ENCODE measurements around the gene KIF5A.
A peak's percentile ranks its signal among the peaks of the same experiment; 100 is the strongest.
"Not testable (repeated sequence)": the region's sequence is repeated elsewhere in the genome, so short reads cannot be mapped to it uniquely, and the experiment has no call there.

The KIF5A gene

DNA sequence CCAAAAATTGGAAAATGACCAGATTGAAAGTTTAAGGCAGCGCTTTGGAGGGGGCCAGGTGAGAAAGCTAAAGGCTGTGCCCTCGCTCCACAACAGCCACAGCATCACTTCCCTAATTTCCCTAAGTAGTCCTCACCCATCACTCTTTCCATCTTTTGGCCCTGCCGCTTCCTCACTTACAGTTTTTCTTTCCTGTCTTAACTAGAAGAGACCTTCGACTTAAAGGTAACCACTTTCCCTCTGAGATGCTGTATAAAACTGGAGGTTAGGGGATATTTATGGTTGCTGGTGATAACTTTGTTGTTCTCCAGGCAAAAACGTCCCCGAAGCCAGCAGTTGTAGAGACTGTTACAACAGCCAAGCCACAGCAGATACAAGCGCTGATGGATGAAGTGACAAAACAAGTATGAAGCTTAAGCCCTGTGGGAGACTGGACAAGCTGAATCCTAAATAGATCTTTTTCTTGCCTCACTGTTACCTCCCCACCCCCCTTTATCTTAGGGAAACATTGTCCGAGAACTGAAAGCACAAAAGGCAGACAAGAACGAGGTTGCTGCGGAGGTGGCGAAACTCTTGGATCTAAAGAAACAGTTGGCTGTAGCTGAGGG lies 33.8 kb upstream of the KIF5A start:
- no peak for ATAC-seq (ENCODE audit: low read depth)
- Mint-ChIP-seq H3K27ac (no peak overlapping the region), H3K36me3 (peaks cover 41% of the 10 kb centered on the region), H3K9me3 (no peaks in the 10 kb centered on the region), H3K4me3 (no peak overlapping the region), H3K4me1 (peaks cover 19% of the 10 kb centered on the region), H3K27me3 (no peaks in the 10 kb centered on the region)
- no peak for DNase-seq (ENCODE audit: low spot score in 2 of 2)

DNA sequence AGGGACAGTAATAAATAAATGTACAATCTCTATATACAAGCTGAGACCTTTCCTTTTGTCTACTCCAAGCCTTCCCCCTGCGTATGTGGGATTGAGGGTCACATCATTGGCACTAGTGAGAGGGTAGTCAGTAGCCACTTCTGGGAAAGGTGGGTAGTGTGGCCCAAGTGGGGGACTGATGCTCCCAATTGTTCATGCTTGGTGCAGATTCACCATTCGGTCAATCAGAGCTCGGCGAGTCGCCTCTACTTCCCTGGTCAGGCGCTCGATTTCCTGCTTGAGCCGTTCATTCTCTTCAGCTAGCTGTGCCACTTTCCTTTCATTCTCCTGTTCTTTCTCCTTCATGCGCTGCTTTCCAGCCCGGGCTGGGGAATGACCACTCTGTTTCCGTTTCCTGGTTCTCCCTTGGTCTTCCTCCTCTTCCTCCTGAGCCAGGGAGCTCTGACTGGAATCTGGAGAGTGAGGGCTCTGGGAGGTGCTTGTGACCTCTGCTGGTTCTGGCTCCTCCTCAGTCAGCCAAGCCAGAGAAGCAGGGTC lies 33.2 kb upstream of the KIF5A start:
- H3K27me3 Mint-ChIP-seq = no peaks in the 10 kb centered on the region
- H3K4me1 Mint-ChIP-seq = peaks cover 22% of the 10 kb centered on the region
- H3K4me3 Mint-ChIP-seq = no peak overlapping the region
- H3K9me3 Mint-ChIP-seq = no peaks in the 10 kb centered on the region
- DNase-seq (ENCODE audit: low spot score in 2 of 2) (no peak), ATAC-seq (ENCODE audit: low read depth) (no peak)
- peaks cover 41% of the 10 kb centered on the region for H3K36me3 Mint-ChIP-seq
- peak overlapping the region; percentile 83 for H3K27ac Mint-ChIP-seq

DNA sequence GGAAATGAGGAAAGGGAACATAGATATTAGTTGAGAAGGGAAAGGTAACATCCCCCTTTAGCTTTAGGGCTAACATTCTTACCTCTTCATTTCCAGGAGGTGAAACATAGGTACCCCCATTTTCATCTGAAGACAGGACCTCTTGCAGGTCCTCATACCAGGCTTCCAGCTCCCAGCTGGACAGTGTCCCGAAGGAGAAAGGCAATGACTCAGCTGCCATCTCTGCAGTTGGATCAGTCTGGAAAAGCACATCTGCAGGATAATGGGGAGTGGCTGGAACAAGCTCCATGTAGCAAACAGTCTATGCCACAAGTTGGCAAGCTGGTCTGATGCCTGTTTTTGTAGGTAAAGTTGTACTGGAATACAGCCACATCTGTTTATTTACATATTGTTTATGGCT lies 32.7 kb upstream of the KIF5A start:
- no peak for DNase-seq (ENCODE audit: low spot score in 2 of 2)
- Mint-ChIP-seq H3K36me3 (peaks cover 37% of the 10 kb centered on the region), H3K9me3 (no peaks in the 10 kb centered on the region), H3K4me3 (no peak overlapping the region), H3K4me1 (peaks cover 25% of the 10 kb centered on the region), H3K27me3 (no peaks in the 10 kb centered on the region), H3K27ac (peak overlapping the region; percentile 83)
- no peak for ATAC-seq (ENCODE audit: low read depth)

DNA sequence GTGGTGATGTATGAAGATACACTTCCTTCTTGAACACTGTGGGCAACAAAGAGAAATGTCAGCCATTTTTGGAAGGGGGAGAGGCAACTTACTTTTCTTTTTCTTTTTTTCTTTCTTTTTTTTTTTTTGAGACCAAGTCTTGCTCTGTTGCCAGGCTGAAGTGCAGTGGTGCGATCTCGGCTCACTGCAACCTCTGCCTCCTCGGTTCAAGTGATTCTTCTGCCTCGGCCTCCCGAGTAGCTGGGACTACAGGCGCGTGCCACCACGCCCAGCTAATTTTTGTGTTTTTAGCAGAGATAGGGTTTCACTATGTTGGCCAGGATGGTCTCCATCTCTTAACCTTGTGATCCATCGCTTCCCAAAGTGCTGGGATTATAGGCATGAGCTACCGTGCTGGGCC lies 32.1 kb upstream of the KIF5A start:
- DNase-seq (ENCODE audit: low spot score in 2 of 2); H3K9me3 Mint-ChIP-seq; H3K27me3 Mint-ChIP-seq; ATAC-seq (ENCODE audit: low read depth); H3K4me3 Mint-ChIP-seq: not testable (repeated sequence)
- Mint-ChIP-seq H3K27ac (peak overlapping the region; percentile 83), H3K36me3 (peaks cover 33% of the 10 kb centered on the region), H3K4me1 (peaks cover 25% of the 10 kb centered on the region)

DNA sequence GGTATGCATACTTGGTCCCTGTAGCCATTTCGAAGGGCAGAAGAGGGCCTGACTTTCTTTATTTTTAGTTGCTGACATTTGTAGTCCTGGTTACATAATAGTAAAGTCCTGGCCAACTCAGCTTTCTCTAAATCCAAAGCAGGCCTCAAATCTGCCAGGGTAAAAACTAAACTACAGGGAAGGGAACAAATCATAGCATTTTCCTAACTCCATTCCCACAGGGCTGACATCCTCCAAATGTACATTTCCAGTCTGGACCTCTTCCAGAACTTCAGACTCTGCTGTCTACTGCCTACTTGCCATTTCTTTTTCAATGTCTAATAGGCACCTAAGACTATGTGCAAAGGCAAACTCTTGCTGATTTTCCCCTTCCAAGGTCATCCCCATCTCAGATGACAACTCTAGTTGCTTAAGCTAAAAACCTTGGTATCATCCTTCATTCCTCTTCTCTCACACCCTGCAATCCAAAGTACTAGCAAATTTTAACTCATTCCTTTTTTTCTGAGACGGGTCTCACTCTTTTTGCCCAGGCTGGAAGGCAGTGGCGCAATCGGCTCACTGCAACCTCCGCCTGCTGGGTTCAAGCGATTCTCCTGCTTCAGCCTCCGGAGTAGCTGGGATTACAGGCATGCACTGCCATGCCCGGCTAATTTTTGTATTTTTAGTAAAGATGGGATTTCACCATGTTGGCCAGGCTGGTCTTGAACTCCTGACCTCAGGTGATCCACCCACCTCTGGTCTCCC lies 31.5 kb upstream of the KIF5A start:
- Mint-ChIP-seq H3K27me3 (no peaks in the 10 kb centered on the region), H3K36me3 (peaks cover 26% of the 10 kb centered on the region), H3K4me3 (peak overlapping the region; percentile 97), H3K27ac (peak overlapping the region; percentile 83), H3K4me1 (peaks cover 28% of the 10 kb centered on the region), H3K9me3 (no peaks in the 10 kb centered on the region)
- DNase-seq (ENCODE audit: low spot score in 2 of 2) (no peak), ATAC-seq (ENCODE audit: low read depth) (no peak)

DNA sequence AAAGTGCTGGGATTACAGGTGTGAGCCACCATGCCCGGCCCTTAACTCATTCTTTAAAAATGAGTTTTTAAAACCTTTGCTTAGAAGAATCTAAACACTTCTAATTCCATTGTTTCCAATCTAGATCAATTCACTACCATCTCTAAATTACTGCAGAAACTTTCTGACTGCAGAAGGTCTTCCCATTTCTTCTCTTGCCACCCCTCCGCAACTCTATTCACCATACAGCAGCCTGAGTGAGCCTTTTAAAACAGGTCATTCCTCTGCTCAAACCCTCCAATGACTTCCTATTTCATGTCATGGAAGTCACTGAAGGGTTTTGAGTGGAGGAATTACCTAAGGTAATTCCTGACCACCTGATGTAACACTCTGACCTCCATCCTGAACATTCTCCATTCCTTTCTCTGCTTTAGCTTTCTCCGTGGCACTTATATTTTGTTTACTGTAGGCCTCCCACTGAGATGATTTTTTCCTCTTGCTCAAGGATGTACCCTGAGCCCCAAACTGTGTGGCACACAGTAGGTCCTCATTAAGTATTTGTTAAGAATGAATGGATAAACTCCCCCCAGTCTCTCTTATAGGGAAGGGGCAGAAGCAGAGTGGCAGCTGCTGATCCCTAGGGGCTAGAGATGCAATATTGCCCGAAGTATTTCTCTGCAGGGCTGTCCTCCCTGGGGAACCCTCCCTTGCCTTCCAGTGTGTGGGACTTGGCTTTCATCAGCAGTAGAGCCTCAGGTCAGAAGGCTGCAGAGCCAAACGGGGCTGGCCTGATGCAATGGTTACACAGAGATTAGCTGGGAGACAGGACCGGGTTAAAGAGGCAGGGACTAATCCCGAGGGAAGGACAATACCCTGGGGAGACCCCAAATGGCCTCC lies 30.7 kb upstream of the KIF5A start:
- Mint-ChIP-seq H3K4me3 (peak overlapping the region; percentile 97), H3K9me3 (no peaks in the 10 kb centered on the region), H3K4me1 (peaks cover 35% of the 10 kb centered on the region), H3K27ac (peak overlapping the region; percentile 99), H3K27me3 (no peaks in the 10 kb centered on the region), H3K36me3 (peaks cover 24% of the 10 kb centered on the region)
- no peak for ATAC-seq (ENCODE audit: low read depth)
- peak in 1 of 2 donors; percentile 29 for DNase-seq (ENCODE audit: low spot score in 2 of 2)

DNA sequence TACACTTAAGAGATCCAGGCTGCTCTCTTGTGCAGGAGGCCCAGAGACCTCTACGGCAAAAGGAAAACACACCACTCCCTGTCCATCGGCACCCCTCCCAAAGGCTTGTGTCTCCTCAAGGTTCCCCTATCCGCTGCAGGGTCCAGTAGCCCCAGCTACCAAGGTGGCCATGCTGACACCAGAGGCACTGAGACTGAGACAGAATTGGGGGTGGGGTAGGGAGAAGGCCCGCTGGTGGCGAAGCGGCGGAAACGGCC lies 30.1 kb upstream of the KIF5A start:
- peaks cover 39% of the 10 kb centered on the region for H3K4me1 Mint-ChIP-seq
- H3K36me3 Mint-ChIP-seq = peaks cover 24% of the 10 kb centered on the region
- H3K27me3 Mint-ChIP-seq = no peaks in the 10 kb centered on the region
- H3K27ac Mint-ChIP-seq = peak overlapping the region; percentile 99
- DNase-seq (ENCODE audit: low spot score in 2 of 2) (peak in 1 of 2 donors; percentile 29), ATAC-seq (ENCODE audit: low read depth) (no peak)
- H3K9me3 Mint-ChIP-seq = no peaks in the 10 kb centered on the region
- H3K4me3 Mint-ChIP-seq = peak overlapping the region; percentile 97

DNA sequence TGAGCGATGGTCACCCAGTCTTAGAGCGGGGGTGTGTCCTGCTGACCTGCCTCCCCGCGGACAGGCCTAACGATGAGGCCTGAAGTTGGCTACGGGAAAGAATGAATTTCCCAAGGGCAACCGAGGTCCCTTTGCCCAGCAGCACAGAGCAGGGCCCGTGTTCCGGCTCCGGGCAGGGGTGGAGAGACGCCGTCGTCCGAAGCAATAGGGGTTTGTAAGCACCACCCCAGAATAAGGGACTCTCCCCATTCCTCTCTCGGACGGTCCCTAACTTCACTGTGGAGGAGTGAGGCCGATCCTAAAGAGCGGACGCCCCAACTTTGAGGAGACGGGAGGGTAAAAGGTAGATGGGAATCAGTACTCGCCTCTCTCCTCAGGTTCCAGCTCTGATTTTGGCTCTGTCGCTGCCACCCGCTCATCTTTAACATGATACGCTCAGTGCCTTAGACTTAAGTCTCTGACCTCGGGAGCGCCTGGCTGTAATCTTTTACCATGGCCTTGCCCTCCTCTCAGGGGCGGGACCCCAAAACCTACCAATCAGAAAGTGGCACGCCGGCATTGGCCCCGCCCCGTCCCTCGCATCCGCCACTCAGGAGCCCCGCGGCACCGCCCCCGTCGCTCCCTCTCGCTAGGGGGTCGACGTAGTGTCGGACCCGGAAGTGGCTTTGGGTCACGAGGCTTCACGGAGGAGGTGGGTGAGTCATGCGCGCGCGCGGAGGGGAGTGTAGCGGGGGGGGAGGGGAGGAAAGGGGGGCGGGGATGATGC lies 29.6 kb upstream of the KIF5A start, which contains the start of gene DDIT3:
Gene DDIT3 (minus strand): TSS at position 462 of the 766 bp plus-strand sequence. CDS start 3,108 bp downstream, outside the sequence.
- H3K36me3 Mint-ChIP-seq = peaks cover 23% of the 10 kb centered on the region
- H3K4me1 Mint-ChIP-seq = peaks cover 42% of the 10 kb centered on the region

DNA sequence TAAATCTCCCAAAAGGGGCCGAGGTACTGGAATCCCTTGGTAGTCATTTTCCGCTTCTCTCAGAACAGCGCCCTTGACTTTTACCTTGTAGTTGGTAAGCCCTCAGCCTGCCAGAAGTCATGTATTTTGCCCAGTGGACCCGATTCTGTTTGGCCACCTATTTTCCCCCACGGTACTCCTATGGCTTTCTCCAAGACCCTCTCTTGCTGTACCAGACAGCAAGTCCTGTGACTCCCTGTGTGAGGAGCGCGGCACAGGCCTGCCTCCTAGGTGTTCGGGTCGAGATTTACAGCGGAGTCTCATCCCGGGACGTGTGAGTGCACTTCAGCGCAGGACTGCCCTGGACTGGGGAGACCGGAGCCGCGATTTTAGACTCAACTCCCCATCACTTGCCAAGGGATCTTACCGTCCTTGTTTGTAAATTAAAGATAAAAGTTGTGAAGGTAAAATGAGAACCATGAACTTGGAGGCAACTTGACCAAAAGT lies 28.3 kb upstream of the KIF5A start:
- peak overlapping the region; percentile 99 for H3K27ac Mint-ChIP-seq
- peak overlapping the region; percentile 97 for H3K4me3 Mint-ChIP-seq
- H3K36me3 Mint-ChIP-seq = peaks cover 16% of the 10 kb centered on the region
- no peaks in the 10 kb centered on the region for H3K9me3 Mint-ChIP-seq
- ATAC-seq (ENCODE audit: low read depth) = no peak
- peaks cover 46% of the 10 kb centered on the region for H3K4me1 Mint-ChIP-seq
- H3K27me3 Mint-ChIP-seq = no peaks in the 10 kb centered on the region
- DNase-seq (ENCODE audit: low spot score in 2 of 2) = peak in 1 of 2 donors; percentile 40

More for the DNA sequence above, 29.6 kb upstream of the KIF5A start, which contains the start of gene DDIT3:
- H3K27ac Mint-ChIP-seq = peak within 1 kb of the TSS; percentile 99
- no peaks in the 10 kb centered on the region for H3K27me3 Mint-ChIP-seq
- peak within 1 kb of the TSS; percentile 97 for H3K4me3 Mint-ChIP-seq
- peak; percentile 97 to 99 for DNase-seq (ENCODE audit: low spot score in 2 of 2)
- ATAC-seq (ENCODE audit: low read depth) = peak; percentile 73
- H3K9me3 Mint-ChIP-seq = no peaks in the 10 kb centered on the region

DNA sequence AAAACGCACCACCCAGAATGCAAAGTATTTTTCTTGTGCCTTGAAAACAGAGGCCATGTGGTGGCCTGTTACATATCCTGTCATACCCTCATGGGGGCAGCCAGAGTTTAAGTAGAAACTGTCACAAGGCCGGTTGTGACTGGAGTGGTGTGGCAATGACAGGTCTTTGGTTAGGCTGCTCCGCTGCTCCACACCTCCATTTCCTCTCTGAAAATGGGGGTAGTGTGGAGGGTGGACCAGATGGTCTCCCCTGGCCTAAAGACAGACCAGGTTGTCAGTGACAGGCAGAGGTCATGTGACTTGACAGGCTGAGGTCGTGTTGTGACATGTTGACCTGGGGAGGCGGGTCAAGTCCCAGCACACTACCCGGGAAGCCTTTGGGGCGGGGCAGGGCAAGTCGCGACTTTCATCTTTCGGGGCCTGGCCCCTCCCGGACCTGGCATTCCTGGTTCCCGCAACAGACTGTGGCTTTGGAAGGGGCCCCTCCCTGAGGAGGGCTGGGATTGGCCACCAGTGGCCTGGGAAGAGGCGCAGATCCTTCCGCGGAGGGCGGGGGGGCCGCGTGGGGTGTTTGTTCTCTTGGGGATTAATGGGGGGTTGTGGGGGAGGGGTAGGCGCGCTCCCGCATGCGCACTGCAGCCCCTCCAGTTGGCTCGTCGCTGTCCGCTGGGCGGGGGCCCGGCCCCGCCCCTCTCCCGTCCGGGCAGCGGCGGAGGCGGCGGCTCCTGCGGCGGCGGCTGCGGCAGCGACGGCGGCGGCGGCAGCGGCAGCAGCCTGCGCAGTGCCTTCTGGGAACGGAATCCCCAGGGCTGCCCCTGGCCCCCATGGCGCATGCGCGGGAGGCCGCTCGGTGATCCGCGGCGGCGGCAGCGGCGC lies 27.6 kb upstream of the KIF5A start, which contains the start of gene MBD6:
Gene MBD6 (plus strand): TSS at position 814 of the 876 bp plus-strand sequence. CDS start 1,480 bp downstream, outside the sequence.
- peaks cover 48% of the 10 kb centered on the region for H3K4me1 Mint-ChIP-seq
- peaks cover 11% of the 10 kb centered on the region for H3K36me3 Mint-ChIP-seq
- H3K27ac Mint-ChIP-seq = peak within 1 kb of the TSS; percentile 99

DNA sequence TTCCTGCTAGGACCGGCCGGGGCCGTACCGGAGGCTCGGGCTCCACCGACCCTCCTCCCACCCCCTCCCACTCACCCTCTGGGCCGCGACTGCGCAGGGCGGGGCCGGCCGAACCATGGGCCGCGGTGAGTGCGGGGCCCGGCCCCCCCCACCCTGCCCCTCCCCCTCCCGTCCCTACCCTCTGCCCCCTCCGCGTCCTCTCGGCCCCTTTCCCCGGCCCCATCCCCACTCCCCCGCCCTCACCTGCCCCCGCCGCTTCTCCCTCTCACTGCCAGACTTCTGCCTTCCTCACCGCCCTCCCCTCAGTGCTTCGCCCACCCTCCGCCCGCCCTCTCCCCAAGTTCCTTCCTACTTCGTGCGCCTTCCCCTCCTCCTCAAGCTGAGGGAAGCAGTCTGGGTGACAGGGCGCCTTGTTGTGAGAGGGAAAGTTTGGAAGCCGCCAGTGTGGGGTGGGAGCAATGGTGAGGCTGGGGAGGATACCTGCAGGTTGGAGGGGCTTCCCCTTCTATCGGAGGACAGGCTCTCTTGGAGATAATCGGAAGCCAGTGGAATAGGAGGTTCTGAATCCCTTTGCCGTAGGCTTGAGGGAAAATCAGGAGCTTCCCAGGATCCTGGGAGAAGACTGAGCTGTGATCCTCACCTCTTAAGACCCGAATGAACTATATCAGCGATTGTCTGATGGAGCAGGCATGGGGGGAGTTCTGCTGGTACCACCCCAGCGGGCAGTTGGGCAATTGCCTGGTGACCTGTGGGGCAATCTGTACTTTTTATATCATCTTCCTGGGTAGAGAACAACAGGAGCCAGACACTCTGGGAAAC lies 26.7 kb upstream of the KIF5A start:
- ATAC-seq (ENCODE audit: low read depth) (no peak), DNase-seq (ENCODE audit: low spot score in 2 of 2) (no peak)
- no peaks in the 10 kb centered on the region for H3K9me3 Mint-ChIP-seq
- H3K27me3 Mint-ChIP-seq = no peaks in the 10 kb centered on the region
- peak overlapping the region; percentile 91 for H3K4me3 Mint-ChIP-seq
- peaks cover 43% of the 10 kb centered on the region for H3K4me1 Mint-ChIP-seq
- peak overlapping the region; percentile 99 for H3K27ac Mint-ChIP-seq
- H3K36me3 Mint-ChIP-seq = peaks cover 8% of the 10 kb centered on the region

More for the DNA sequence above, 27.6 kb upstream of the KIF5A start, which contains the start of gene MBD6:
- peak; percentile 89 to 91 for DNase-seq (ENCODE audit: low spot score in 2 of 2)
- ATAC-seq (ENCODE audit: low read depth) = peak; percentile 29
- H3K27me3 Mint-ChIP-seq = no peaks in the 10 kb centered on the region
- peak within 1 kb of the TSS; percentile 97 for H3K4me3 Mint-ChIP-seq
- no peaks in the 10 kb centered on the region for H3K9me3 Mint-ChIP-seq

Data from memory B cell (primary cell).